Choroid plexus epithelial cell (primary cell): ENCODE measurements around the gene EPG5.

ENCODE experiments used
- DNase-seq: peaks from one replicate; pipeline ENCODE4 v3.0.0-alpha.2; 2010; ENCODE audit warnings: low read depth
- H3K4me3 ChIP-seq: 2 replicates; pipeline ENCODE4 v1.5.1; 2011; ENCODE audit warnings: low read depth, mild to moderate bottlenecking, control low read depth, low read length, moderate library complexity
- CTCF ChIP-seq: conservative IDR thresholded peaks from 2 replicates; pipeline ENCODE4 v1.5.1; 2011; ENCODE audit warnings: low read depth, mild to moderate bottlenecking, control low read depth, inconsistent platforms, low read length, moderate library complexity

EPG5 gene

GRCh38 chr18:45958730-45959129 is 8.4 kb downstream of the EPG5 start:
- no peak for DNase-seq
- no peak overlapping the region for H3K4me3 ChIP-seq
- no peak for TF ChIP-seq CTCF

- no peak for DNase-seq
- TF ChIP-seq CTCF: no peak
- H3K4me3 ChIP-seq: no peak overlapping the region
Observed at GRCh38 chr18:45958027-45958426, 9.1 kb downstream of the EPG5 start.

DNA sequence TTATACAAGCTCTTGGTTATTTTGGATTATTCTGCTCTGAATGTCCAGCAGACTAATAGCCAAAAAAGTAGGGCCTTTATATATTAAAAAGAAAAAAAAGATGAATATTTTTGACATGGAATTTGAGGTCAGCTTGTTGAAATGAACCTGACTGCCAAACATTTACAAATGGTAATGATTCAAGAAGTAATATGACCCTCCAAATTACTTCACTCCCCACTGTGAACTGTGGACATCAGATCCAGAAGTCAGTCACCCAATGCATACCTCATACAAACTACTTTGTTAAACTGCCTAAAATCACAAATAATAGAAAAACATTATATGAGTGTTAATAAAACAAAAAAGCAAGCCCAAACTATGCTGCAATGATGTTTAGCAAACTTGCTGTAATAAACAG is 10.0 kb downstream of the EPG5 start:
- peak; percentile 93 for DNase-seq
- H3K4me3 ChIP-seq: no peak overlapping the region
- TF ChIP-seq CTCF: no peak

DNA sequence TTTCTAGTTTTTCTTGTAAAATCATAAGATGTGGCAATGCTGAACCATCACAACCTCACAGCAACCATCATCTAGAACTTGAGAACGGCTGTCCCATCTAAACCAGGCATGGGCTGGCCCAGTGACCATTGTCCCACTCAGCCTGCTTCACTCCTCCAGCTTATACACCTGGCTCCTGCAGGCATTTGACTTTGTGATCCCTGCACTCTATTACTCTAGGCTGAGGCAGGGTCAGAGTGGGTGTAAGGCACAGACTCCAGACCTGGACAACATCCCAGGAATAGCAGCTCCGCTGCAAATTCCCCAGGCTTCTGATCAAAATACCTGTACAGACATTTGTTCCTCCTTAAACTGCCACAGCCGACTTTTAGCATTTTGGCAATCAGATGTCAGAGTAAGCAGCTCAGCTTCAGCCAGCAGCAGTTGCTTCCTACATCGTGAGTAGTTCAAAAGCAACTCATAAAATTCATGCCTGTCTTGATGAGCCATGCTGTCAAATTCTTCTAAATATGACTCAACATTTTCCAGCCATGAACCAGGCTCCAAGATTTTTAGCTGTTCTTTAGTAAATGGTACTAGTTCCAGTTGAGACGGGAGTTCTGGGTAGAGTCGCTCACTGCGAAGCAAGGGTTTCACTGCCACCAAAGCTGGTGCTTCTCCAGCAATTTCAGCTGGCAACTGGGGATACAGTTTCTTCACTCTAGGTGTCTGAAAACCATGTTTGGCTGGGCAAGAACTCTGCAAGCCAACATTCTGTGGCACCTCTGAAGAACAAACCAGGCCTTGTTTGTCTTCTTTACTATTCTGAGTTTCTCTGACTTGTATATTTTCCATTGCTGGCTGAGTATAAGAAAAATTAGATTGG is 12.8 kb downstream of the EPG5 start:
- peak; percentile 93 for DNase-seq
- H3K4me3 ChIP-seq: no peak overlapping the region
- no peak for TF ChIP-seq CTCF

- no peak for TF ChIP-seq CTCF
- DNase-seq: peak; percentile 93
- no peak overlapping the region for H3K4me3 ChIP-seq
Observed at GRCh38 chr18:45951016-45951714, 16.0 kb downstream of the EPG5 start.

GRCh38 chr18:45945669-45946068 is 21.5 kb downstream of the EPG5 start:
- DNase-seq: no peak
- H3K4me3 ChIP-seq: no peak overlapping the region
- no peak for TF ChIP-seq CTCF
